Activated T-helper 1 cell treated with Interleukin-2 at 50 U/mL for 16 hours (primary cell): ENCODE measurements around the gene USP13.

Experiments used
- DNase-seq: peaks from one replicate; pipeline ENCODE4 v3.0.0-alpha.2; 2020; ENCODE audit warnings: low read depth

USP13 gene

DNA sequence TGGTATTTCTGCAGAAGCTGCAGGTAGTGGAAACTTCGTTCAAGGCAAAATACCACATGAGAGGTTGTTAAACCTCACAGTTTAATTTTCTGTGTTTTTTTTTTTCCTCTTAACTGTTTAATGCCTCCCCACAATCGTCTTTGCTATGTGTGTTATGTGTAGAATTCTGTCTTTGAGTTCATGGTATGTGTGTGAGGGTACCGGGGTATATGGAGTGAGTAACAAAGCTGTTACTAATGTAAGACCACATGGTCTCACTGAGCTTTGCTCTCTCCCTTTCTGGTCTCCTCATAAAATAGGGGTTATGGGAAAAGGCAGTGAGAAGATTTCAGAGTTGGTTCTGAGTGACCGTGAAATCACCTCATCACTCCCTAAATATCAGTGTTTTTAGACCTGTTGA lies 143.6 kb downstream of the USP13 start:
- DNase-seq: no peak

DNA sequence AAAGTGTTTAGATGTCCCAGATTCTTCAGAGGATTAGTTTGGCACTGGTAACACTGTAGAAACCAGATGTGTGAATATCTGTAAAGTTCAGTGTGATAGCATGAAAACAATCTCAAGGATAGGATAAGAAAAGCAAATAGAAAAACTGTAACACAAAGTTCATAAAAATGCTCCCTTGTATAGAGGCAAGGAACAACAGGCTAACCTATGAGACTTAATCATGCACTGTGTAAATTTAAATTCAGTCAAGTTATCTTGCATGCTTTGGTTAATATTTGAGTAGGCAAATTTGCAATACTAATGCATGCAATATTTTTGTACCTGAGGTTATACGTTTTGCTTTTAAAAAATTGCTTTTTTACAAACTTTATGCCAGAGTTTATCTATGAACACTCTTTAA lies 144.4 kb downstream of the USP13 start:
- no peak for DNase-seq

DNA sequence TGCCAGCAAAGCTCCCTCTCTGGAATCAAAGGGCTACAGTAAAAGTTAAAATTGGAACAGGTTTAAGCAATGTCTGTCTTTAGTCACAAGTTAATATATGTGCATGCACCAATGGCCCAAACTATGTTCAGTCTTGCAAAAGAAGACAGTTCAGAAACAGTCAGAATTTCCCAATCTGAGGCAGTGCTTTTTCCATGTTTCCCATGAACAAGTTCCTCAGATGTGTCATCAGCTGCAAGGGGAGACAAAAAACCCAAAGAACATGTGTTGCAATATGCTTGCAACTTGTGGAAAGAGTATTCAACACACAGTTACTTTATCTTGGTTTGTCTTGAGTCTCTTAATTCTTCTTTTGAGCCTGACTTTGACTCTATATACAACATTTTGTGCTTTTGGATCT lies 148.4 kb downstream of the USP13 start:
- DNase-seq: no peak

DNA sequence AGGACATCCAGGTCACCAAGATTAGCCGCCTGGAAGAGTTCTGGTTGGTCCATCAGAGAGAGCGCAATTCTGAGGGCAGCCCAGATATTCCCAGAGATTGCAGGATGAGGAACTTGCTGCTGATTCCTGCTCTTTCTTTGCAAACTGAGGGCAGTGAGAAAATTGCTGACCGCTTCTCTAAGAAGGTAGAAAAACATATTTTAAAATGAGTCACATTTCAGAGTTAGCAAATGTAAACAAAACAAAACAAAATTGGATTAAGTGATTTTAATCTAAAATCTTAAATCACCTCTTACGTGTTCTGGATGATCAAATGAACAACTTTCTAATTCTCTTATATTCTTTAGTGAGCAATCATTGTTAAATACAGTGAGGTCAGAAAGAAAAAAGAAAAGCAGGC lies 149.0 kb downstream of the USP13 start:
- DNase-seq: no peak

DNA sequence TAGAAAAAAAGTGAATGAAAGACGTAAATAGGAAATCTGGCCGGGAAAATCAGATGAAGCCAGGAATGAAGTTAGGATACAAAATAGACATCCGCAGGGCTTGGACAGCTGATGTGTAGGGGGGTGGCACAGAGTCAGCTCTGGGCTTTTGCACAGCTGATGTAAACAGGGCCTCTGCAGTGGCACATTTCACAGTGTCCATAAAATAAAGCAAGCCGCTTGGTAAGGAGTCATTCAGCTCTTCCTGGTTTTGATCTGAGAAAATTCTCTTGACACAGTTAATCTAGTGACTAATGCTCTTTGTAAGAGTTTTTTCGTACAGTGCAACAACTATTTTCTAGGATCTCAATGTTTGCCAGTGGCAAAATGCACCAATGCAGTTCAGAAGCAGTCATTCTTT lies 153.3 kb downstream of the USP13 start:
- DNase-seq: no peak

DNA sequence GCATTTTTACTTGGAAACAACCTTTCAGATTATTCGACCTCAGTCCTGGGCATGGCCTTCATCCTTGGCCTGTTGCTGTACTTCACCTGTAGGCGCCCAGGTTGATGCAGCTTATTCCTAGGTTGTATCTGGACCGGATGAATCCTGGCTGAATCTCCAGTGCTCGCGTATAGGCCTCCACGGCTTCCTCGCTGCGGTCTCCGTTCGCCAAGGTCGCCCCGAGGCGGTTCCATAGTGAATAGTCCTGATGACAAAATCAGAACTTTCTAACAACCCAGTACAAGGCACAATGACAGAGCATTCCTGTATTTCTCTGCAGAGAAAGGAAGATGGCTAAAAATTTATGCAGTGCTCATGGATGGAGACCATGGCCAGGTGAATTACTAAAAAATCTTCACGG lies 154.7 kb downstream of the USP13 start:
- no peak for DNase-seq

DNA sequence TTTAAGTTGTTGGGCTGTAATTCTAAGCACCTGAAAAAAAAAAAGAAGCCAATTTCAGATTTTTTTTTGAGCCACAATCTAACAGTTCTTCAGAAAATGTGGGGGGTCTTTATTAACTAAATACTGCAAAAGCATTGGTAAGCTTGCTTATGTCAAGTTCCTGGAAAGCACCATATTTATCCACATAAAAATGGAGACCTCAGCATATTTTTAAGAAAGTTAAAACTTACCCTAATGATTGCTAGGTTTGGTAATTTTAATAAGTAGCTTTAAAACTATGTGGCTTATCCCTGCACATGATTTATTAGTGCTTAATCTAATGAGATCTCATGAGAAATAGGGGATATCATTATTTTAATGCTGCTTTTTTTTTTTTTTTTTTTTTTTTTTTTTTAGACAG lies 156.8 kb downstream of the USP13 start:
- DNase-seq: no peak

DNA sequence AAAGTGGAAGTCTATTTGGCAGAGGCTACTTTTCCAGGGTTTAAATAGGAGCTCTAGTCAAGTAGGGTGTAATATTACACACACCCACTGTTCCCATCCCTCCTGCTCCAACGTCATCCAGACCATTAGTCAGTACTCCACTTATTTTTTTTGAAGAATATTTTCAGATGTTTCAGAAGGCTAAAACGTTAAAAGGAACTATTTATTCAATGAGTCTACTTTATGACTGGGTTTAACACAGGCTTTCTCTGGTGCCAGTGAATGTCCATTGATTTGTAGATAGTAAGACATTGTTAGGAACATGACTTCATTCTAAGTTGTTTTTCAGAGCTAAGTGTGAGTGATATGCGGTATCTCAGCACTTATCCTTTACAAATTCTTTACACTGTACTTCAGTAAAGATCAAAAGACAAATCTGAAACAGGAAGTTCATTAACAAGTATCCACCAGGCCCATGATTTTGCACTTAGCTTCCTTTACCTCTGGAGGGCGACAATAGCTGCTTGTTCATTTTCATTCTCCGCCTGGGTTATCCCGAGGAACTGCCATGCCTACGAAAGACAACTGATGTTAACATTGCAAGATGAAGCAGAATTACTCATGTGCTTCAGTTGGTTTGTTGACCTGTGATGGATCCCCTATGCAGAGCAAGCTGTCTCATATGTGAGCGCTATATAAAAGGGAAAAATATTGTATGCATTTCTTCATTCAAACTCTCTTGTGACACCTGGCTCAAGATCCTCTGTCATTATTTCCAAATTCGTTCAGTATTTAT lies 158.7 kb downstream of the USP13 start:
- DNase-seq: no peak

DNA sequence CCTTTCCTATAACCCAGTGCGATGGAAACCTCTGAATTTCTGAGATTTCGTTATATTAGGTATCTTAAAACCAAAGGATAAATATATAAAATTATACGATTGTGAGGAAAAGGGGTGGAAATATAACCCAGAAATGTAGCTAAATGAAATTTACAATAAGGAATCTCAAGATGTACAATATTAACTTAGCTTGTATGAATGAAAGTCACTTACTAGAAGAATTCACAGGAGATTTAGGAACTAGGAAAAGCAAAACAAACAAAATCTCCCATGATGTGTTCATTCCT lies 159.2 kb downstream of the USP13 start:
- no peak for DNase-seq

DNA sequence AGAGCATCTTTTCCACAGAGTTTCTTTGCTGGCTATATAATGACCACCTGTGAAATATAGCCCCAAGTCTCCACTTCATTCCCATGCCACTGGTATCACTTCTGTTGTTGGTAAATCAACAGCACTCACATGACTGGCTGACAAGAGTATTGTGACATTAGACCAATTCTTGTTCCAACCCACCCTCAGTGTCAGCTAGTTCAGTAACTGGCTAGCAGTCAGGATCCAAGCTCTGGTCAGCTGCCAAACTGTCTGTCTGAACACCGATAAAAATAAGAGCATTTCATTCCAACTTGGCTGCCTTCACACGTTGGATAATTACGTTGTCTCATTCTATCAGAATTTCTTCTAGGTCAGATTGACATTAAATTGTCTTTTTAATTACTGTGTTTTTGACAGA lies 166.5 kb downstream of the USP13 start:
- DNase-seq: no peak

DNA sequence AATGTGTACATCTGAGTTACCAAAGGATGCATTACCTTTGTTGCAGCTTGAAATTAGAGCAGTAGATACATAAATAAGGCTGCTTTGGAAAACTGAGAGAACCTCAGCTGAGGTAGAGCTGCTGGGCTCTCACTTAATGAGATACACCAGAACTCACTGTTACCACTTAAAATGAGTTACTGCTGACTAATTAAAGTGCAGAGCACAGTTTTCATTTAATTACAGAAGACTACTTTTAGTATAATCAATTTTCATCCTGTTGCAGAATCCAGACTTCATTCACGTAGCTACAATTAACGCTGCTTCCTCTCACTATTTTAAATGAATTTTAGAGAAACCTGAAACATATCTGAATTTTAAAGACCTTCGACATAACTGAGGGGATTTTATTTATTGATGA lies 169.5 kb downstream of the USP13 start:
- no peak for DNase-seq

DNA sequence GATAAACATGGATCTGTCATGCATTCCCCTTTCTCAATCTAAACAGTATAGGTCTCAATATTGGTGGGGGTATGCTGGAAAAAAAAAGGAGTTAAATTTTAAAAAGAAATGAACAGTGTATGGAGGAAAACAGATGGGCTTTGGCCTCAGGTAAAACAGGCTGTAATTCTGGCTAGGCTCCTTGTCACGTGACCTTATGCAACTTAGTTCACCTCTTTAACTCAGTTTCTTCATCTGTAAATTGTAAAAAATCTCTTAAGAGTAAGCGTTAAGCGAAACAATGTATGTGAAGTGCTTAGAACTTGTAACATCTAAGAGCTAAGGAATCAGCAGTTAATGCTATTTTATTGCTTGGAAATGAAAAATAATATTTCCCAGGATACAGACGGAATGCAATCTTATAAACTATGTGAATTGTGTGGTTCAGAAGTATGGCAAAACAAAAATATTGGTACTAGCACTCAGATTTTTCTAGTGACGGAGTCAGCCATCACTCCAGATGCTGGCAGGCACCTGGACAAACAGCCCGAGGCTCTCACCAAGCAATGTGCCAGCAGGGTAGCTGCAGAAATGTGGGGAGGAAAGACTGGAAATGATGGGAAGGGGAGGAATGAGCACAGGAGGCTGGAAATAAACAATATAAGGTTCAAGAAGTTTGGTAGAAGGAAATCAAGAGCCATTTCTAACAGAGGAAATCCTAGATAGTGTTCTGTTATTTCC lies 172.8 kb downstream of the USP13 start:
- DNase-seq: no peak

DNA sequence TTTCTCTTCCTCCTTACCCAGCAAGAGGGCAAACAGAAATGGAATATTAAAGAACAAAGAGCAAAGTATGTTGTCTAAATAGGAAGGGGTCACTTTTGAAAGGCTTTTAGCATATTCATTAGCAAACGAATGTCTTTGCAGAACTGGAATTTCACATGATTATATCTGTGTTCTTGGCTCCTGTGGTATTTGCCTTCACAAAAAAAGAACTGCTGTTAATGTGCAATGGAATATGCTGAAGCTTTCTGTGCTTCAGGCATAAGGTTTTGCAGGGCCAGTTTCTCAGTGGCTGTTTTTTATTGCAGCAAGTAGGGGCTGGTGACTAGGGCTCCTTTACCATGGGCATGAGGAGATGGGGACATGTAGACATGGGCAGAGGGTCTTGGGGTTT lies 173.4 kb downstream of the USP13 start:
- no peak for DNase-seq

DNA sequence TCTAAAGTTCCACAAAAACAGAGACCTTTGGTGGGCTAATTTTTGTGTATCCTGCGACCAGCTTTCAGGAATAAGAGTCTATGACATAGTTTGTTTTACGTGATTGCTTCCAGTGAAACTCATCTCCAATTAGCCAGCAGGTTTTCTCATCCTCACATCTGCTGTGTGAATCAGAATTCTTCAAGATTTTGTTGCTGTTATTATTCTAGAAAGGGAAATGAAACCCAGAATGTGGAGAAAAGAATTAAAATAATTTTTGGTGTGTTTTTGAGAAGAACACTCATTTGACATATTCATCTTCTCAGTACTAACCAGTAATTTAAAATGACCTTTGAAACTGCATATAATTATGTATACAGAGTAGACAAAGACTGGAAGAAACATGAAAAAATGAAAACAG lies 175.9 kb downstream of the USP13 start:
- DNase-seq: no peak

DNA sequence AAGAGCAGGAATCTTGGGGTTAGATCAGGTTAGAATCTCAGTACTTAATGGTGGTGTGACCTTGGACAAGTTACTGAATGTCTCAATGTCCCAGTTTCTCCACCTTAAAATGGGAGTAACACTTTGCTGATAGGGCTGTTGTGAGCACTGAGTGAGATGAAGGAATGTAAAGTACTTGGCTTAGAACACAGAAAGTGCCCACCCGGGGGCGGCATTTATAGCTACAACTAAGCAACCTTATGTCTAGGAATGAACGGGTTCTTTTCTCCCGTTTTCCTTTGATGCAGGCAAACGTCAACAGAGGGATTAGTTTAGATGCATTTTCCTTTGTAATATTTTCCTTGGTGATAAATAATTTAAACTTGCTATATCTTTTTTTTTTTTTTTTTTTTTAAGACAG lies 176.6 kb downstream of the USP13 start:
- DNase-seq: no peak

DNA sequence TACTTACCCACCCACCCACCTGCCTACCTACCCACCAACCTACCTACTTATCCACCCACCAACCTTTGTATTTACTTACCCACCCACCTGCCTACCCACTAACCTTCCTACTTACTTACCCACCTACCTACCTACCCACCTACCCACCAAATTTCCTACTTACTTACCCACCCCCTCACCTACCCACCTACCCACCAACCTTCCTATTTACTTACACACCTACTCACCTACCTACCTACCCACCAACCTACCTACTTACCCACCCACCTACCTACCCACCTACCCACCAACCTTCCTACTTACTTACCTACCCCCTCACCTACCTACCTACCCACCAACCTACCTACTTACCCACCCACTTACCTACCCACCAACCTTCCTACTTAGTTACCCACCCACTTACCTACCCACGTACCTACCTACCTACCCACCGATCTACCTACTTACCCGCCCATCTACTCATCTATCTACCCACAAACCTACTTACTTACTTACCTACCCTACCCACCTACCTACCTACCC lies 179.6 kb downstream of the USP13 start:
- DNase-seq: no peak

DNA sequence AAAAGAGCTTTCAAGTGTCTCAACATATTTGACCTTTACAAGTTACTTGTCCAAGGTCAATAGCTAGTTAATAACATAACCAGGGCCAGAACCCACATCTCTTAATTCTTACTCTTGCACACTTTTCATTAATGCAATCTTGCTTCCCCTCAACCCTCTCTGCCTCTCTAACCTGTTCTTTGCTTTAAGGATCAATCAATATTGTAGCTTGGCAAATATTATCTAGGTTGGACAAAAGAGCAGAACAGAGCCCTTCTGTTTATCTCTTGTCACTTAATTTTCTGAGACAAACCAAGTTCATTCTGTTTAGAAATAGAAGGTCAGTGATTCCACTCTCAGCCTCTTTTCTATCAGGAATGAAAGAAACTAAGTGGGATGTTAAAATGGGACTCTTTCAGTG lies 180.5 kb downstream of the USP13 start:
- DNase-seq: no peak

DNA sequence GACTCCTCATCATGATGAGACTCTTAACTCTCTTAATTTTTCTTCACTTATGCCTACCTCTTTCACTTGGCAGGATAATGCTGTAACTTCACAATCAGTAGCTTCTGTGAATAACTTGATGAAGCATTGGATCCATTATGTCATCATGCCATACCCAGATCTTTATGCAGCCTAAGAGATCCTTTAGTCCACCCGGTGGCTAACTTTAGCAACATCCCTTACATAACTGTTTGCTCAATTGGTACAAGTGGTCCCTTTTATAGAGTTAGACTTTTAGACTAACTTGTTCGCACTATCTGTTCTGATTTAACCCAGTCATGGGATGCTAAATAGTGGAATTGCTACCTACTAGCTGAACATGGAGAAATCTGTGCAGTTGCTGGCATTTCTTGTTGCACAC lies 184.5 kb downstream of the USP13 start:
- no peak for DNase-seq
